MM.1S (cell line): Measurements from ENCODE around the gene MRC1.

Source experiments
- DNase-seq: peaks from one replicate; pipeline ENCODE4 v3.0.0-alpha.2; 2015
- H2AFZ ChIP-seq: fragments of 300-600 bp; sonication (generic); 2 replicates; pipeline ENCODE4 v1.6.0; 2016; ENCODE audit warnings: antibody characterized with exemption, low read length
- H3F3A ChIP-seq: fragments of 300-600 bp; sonication (generic); 2 replicates; pipeline ENCODE4 v1.6.1; 2016; ENCODE audit warnings: mild to moderate bottlenecking, antibody characterized with exemption, low read length, moderate library complexity, mixed read lengths; ENCODE audit not compliant: insufficient read depth
- H3K27ac ChIP-seq: fragments of 300-600 bp; sonication (generic); 2 replicates; pipeline ENCODE4 v1.5.1; 2016; ENCODE audit warnings: mild to moderate bottlenecking, low read length
- H3K27me3 ChIP-seq: fragments of 300-600 bp; sonication (generic); replicated peaks from 2 replicates; pipeline ENCODE4 v1.6.0; 2016; ENCODE audit warnings: low read length; ENCODE audit not compliant: insufficient read depth
- H3K36me3 ChIP-seq: fragments of 300-600 bp; sonication (generic); replicated peaks from 2 replicates; pipeline ENCODE4 v1.6.1; 2016; ENCODE audit warnings: mild to moderate bottlenecking, low read length, mixed read lengths; ENCODE audit not compliant: insufficient read depth
- H3K4me1 ChIP-seq: fragments of 300-600 bp; sonication (generic); 2 replicates; pipeline ENCODE4 v1.6.1; 2016; ENCODE audit warnings: low read length, mixed read lengths
- H3K4me2 ChIP-seq: fragments of 300-600 bp; sonication (generic); 2 replicates; pipeline ENCODE4 v1.6.0; 2016; ENCODE audit warnings: low read depth, low read length
- H3K4me3 ChIP-seq: fragments of 300-600 bp; sonication (generic); 2 replicates; pipeline ENCODE4 v1.5.1; 2016; ENCODE audit warnings: low read length, mixed read lengths
- H3K79me2 ChIP-seq: fragments of 300-600 bp; sonication (generic); 2 replicates; pipeline ENCODE4 v1.6.1; 2016; ENCODE audit warnings: mixed run types, low read length, mixed read lengths
- H3K9ac ChIP-seq: fragments of 300-600 bp; sonication (generic); 2 replicates; pipeline ENCODE4 v1.6.1; 2016; ENCODE audit warnings: low read length, mixed read lengths
- H3K9me2 ChIP-seq: fragments of 300-600 bp; sonication (generic); replicated peaks from 2 replicates; pipeline ENCODE4 v1.6.1; 2016; ENCODE audit warnings: mild to moderate bottlenecking, low read length, mixed read lengths; ENCODE audit not compliant: insufficient read depth
- H3K9me3 ChIP-seq: fragments of 300-600 bp; sonication (generic); replicated peaks from 2 replicates; pipeline ENCODE4 v1.6.1; 2016; ENCODE audit warnings: mild to moderate bottlenecking, low read length, mixed read lengths; ENCODE audit not compliant: insufficient read depth
- H4K20me1 ChIP-seq: fragments of 300-600 bp; sonication (generic); 2 replicates; pipeline ENCODE4 v1.6.1; 2016; ENCODE audit warnings: mild to moderate bottlenecking, low read length, moderate library complexity, mixed read lengths; ENCODE audit not compliant: insufficient read depth
- EZH2 ChIP-seq: fragments of 300-600 bp; sonication (generic); optimal IDR thresholded peaks from 2 replicates; pipeline ENCODE3; 2017; ENCODE audit warnings: low read depth, mild to moderate bottlenecking, antibody characterized with exemption, low read length, mixed read lengths
- EZH2phosphoT487 ChIP-seq: fragments of 300-600 bp; sonication (generic); IDR thresholded peaks from 2 replicates; pipeline ENCODE4 v1.6.1; 2018; ENCODE audit warnings: antibody characterized with exemption, low read length
- TF ChIP-seq, protein P1 (sequence below): fragments of 300-600 bp; sonication (generic); IDR thresholded peaks from 2 replicates; pipeline ENCODE4 v1.5.1; 2016; ENCODE audit warnings: antibody characterized with exemption, low read length, mixed read lengths

The MRC1 gene

GRCh38 chr10:17766731-17767130 is 42.4 kb upstream of the MRC1 start:
- Histone ChIP-seq H3K9me3 (no peaks in the 10 kb centered on the region), H3K9me2 (no peaks in the 10 kb centered on the region), H3K9ac (no peak overlapping the region), H3K4me2 (no peak overlapping the region), H3K4me3 (no peak overlapping the region), H3K36me3 (no peaks in the 10 kb centered on the region), H3K79me2 (no peaks in the 10 kb centered on the region), H3K27ac (no peak overlapping the region), H3F3A (no peaks in the 10 kb centered on the region), H3K27me3 (no peaks in the 10 kb centered on the region), H2AFZ (no peak overlapping the region), H3K4me1 (no peaks in the 10 kb centered on the region), H4K20me1 (no peaks in the 10 kb centered on the region)
- TF ChIP-seq, protein P1, sequence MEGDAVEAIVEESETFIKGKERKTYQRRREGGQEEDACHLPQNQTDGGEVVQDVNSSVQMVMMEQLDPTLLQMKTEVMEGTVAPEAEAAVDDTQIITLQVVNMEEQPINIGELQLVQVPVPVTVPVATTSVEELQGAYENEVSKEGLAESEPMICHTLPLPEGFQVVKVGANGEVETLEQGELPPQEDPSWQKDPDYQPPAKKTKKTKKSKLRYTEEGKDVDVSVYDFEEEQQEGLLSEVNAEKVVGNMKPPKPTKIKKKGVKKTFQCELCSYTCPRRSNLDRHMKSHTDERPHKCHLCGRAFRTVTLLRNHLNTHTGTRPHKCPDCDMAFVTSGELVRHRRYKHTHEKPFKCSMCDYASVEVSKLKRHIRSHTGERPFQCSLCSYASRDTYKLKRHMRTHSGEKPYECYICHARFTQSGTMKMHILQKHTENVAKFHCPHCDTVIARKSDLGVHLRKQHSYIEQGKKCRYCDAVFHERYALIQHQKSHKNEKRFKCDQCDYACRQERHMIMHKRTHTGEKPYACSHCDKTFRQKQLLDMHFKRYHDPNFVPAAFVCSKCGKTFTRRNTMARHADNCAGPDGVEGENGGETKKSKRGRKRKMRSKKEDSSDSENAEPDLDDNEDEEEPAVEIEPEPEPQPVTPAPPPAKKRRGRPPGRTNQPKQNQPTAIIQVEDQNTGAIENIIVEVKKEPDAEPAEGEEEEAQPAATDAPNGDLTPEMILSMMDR = no peak
- TF ChIP-seq EZH2phosphoT487 = no peak
- TF ChIP-seq EZH2 = no peak
- DNase-seq = no peak

- H3K9me2 ChIP-seq = no peaks in the 10 kb centered on the region
- no peak overlapping the region for H3K4me2 ChIP-seq
- H3K9ac ChIP-seq = no peak overlapping the region
- no peaks in the 10 kb centered on the region for H4K20me1 ChIP-seq
- H2AFZ ChIP-seq = no peak overlapping the region
- H3K9me3 ChIP-seq = no peaks in the 10 kb centered on the region
- no peak overlapping the region for H3K4me3 ChIP-seq
- no peaks in the 10 kb centered on the region for H3K79me2 ChIP-seq
- no peak overlapping the region for H3K27ac ChIP-seq
- no peaks in the 10 kb centered on the region for H3K27me3 ChIP-seq
- DNase-seq = no peak
- no peaks in the 10 kb centered on the region for H3K36me3 ChIP-seq
- H3F3A ChIP-seq = no peaks in the 10 kb centered on the region
- TF ChIP-seq EZH2phosphoT487 (no peak), EZH2 (no peak)
- TF ChIP-seq, protein P1 = no peak
- no peaks in the 10 kb centered on the region for H3K4me1 ChIP-seq
These were observed 40.7 kb upstream of the MRC1 start for GRCh38 chr10:17768496-17768895.

DNA sequence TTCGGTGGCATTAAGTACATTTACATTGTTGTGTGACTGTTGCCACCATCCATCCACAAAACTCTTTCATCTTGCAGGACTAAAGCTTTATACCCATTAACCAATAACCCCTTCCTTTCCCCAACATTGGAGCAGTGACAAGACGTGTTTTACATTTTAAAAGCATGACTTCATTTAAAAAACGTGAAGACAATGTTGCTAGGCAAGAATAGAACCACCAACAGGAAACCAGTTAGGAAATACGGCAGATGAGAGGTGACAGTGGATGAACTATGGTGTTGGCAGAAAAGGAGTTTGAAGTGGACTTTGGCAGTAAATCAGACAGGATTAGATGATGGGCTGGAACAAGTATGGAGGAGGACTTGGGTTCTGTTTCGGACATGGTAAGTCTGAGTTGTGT is 40.2 kb upstream of the MRC1 start:
- TF ChIP-seq, protein P1 = no peak
- TF ChIP-seq EZH2 (no peak), EZH2phosphoT487 (no peak)
- no peak for DNase-seq

More for the DNA sequence above, 40.2 kb upstream of the MRC1 start:
- no peaks in the 10 kb centered on the region for H3K36me3 ChIP-seq
- H3K9ac ChIP-seq = no peak overlapping the region
- no peak overlapping the region for H3K4me3 ChIP-seq
- no peaks in the 10 kb centered on the region for H3K9me3 ChIP-seq
- no peak overlapping the region for H3K4me2 ChIP-seq
- no peaks in the 10 kb centered on the region for H4K20me1 ChIP-seq
- no peak overlapping the region for H3K27ac ChIP-seq
- H3K79me2 ChIP-seq = no peaks in the 10 kb centered on the region
- no peaks in the 10 kb centered on the region for H3K4me1 ChIP-seq
- H3K9me2 ChIP-seq = no peaks in the 10 kb centered on the region
- H2AFZ ChIP-seq = no peak overlapping the region
- H3K27me3 ChIP-seq = no peaks in the 10 kb centered on the region
- no peaks in the 10 kb centered on the region for H3F3A ChIP-seq
